B cell (primary cell): ENCODE measurements around the gene ZFP62. TPM values are rescaled to one million over a fixed set of nuclear protein-coding genes. Genes with fewer than 3 reads are reported as not detected.

ENCODE experiments used
- ATAC-seq: fragments of 200-7000 bp; cut with Tn5 transposase; one replicate; pipeline ENCODE4 v1.10.0; 2021; ENCODE audit warnings: low read depth, mild to moderate bottlenecking, moderate number of reproducible peaks, moderate library complexity
- CTCF ChIA-PET: fragments of 350-600 bp; sonication (Branson Sonifier 250); formaldehyde crosslinking; loops from one replicate; lab custom pipeline; 2021; ENCODE audit warnings: antibody characterized with exemption, inconsistent platforms; lab: Charles Lee
- POLR2A ChIA-PET: fragments of 350-600 bp; sonication (Branson Sonifier 250); formaldehyde crosslinking; loops from one replicate; lab custom pipeline; 2021; ENCODE audit warnings: antibody characterized with exemption; lab: Charles Lee
- DNase-seq: peaks from one replicate; pipeline ENCODE4 v3.0.0; 2013
- H2AFZ ChIP-seq: 2 replicates; pipeline ENCODE4 v1.6.1; 2012; ENCODE audit warnings: mild to moderate bottlenecking, low read depth, low read length; ENCODE audit not compliant: insufficient read depth, poor library complexity, severe bottlenecking
- H3K27ac ChIP-seq, 2 donors: 1 replicate in 1 of 2; 2 replicates in 1 of 2; pipeline ENCODE4 v1.5.1; 2012 to 2013; ENCODE audit warnings: low read length in 2 of 2, mild to moderate bottlenecking in 2 of 2, moderate library complexity in 1 of 2
- H3K27me3 ChIP-seq, 4 experiments: fragments of 200-600 bp in 1 of 4; sonication (generic) in 1 of 4; replicated peaks in 1 of 4; 1 replicate in 2 of 4; 2 replicates in 2 of 4; pipeline versions ENCODE4 v1.6.1 to v1.7.0; 2013 to 2016; ENCODE audit warnings: low read length in 3 of 4, mild to moderate bottlenecking in 2 of 4, mixed read lengths in 1 of 4, moderate library complexity in 1 of 4; ENCODE audit not compliant: insufficient read depth in 4 of 4, control insufficient read depth in 3 of 4; ENCODE audit errors: control extremely low read depth in 1 of 4
- H3K36me3 ChIP-seq, 2 experiments: replicated peaks in 1 of 2; 1 replicate in 1 of 2; 2 replicates in 1 of 2; pipeline versions ENCODE4 v1.6.1 to v1.7.1; 2013; ENCODE audit warnings: low read length in 1 of 2; ENCODE audit not compliant: insufficient read depth in 2 of 2, control insufficient read depth in 1 of 2; ENCODE audit errors: control extremely low read depth in 1 of 2, extremely low read depth in 1 of 2
- H3K4me1 ChIP-seq, 2 donors: fragments of 200-600 bp in 1 of 2; sonication (generic) in 1 of 2; 1 replicate in 1 of 2; 2 replicates in 1 of 2; pipeline versions ENCODE4 v1.5.1 to v1.6.1; 2013 to 2017; ENCODE audit warnings: low read length in 2 of 2; ENCODE audit not compliant: control insufficient read depth in 2 of 2, insufficient read depth in 2 of 2
- H3K4me2 ChIP-seq: replicated peaks from 2 replicates; pipeline ENCODE3; 2012; ENCODE audit warnings: mild to moderate bottlenecking, low read depth, low read length; ENCODE audit not compliant: poor library complexity, severe bottlenecking
- H3K4me3 ChIP-seq, 5 experiments: fragments of 200-600 bp in 1 of 5; sonication (generic) in 1 of 5; 1 replicate in 3 of 5; 2 replicates in 2 of 5; pipeline versions ENCODE4 v1.5.1 to v1.7.0; 2011 to 2016; ENCODE audit warnings: low read length in 4 of 5, mild to moderate bottlenecking in 4 of 5, low read depth in 2 of 5, control low read depth in 1 of 5, moderate library complexity in 1 of 5; ENCODE audit not compliant: insufficient read depth in 1 of 5; ENCODE audit errors: control extremely low read depth in 1 of 5, extremely low read depth in 1 of 5
- H3K79me2 ChIP-seq: fragments of 200-600 bp; sonication (generic); one replicate; pipeline ENCODE4 v1.6.0; 2016; ENCODE audit warnings: low read length; ENCODE audit not compliant: control insufficient read depth, insufficient read depth
- H3K9ac ChIP-seq: fragments of 200-600 bp; sonication (generic); 2 replicates; pipeline ENCODE4 v1.6.1; 2017; ENCODE audit warnings: mild to moderate bottlenecking, low read length, moderate library complexity
- H3K9me3 ChIP-seq, 3 donors: one replicate each; pipeline versions ENCODE4 v1.6.1 to v1.7.1; 2013; ENCODE audit warnings: low read length in 2 of 3; ENCODE audit not compliant: control insufficient read depth in 2 of 3, insufficient read depth in 1 of 3; ENCODE audit errors: control extremely low read depth in 1 of 3
- H4K20me1 ChIP-seq: 2 replicates; pipeline ENCODE4 v1.6.0; 2012; ENCODE audit warnings: mild to moderate bottlenecking, low read length; ENCODE audit not compliant: insufficient read depth, control insufficient read depth, poor library complexity, severe bottlenecking
- H3K27ac Mint-ChIP-seq: one replicate; pipeline ENCODE4 v1.8.0; 2021; ENCODE audit warnings: mixed read lengths
- H3K27me3 Mint-ChIP-seq: one replicate; pipeline ENCODE4 v1.8.0; 2021; ENCODE audit warnings: mixed read lengths
- H3K4me1 Mint-ChIP-seq: one replicate; pipeline ENCODE4 v1.8.0; 2021; ENCODE audit warnings: mixed read lengths
- H3K4me3 Mint-ChIP-seq: one replicate; pipeline ENCODE4 v1.8.0; 2021; ENCODE audit warnings: mixed read lengths
- H3K9me3 Mint-ChIP-seq: one replicate; pipeline ENCODE4 v1.8.0; 2022; ENCODE audit warnings: mixed read lengths; ENCODE audit not compliant: insufficient read depth
- EZH2 ChIP-seq: IDR thresholded peaks from 2 replicates; pipeline ENCODE4 v1.6.1; 2012; ENCODE audit warnings: borderline replicate concordance, low read depth, mild to moderate bottlenecking, moderate library complexity, low read length; ENCODE audit not compliant: insufficient read depth, poor library complexity, severe bottlenecking
- WGBS: methylation state at CpG from one replicate; pipeline ENCODE4 v1.1.5; 2013; ENCODE audit warnings: missing lambda C conversion rate; ENCODE audit not compliant: insufficient coverage; 5-methylcytosine and 5-hydroxymethylcytosine counted together
- intact Hi-C: fragments of 100-400 bp; cut with micrococcal nuclease; formaldehyde crosslinking; loops from one replicate; pipeline ENCODE4 v1.10.0; 2022
- polyA plus RNA-seq: library from polyadenylated mRNA; depleted of rRNA; stranded (reverse); fragments of >200 nt; gene quantifications from 2 replicates; pipeline ENCODE4 v1.2.3, GENCODE V29; 2012
- total RNA-seq, 2 donors: library from RNA; stranded (reverse); fragments of 120-200 nt in 1 of 2; gene quantifications; 1 replicate in 1 of 2; 2 replicates in 1 of 2; pipeline versions ENCODE4 v1.2.3 to v1.2.4, GENCODE V29; 2013 to 2022
- TF ChIP-seq, protein P1 (sequence below): fragments of 200-600 bp; IDR thresholded peaks from one replicate; pipeline ENCODE4 v1.8.0; 2022; ENCODE audit warnings: antibody characterized with exemption, mild to moderate bottlenecking

The ZFP62 gene
- total and polyA plus RNA-seq, 2 donors (not counting 1 experiment from before 2014, with no cell fraction given), result 19.1 to 61.8 TPM

DNA sequence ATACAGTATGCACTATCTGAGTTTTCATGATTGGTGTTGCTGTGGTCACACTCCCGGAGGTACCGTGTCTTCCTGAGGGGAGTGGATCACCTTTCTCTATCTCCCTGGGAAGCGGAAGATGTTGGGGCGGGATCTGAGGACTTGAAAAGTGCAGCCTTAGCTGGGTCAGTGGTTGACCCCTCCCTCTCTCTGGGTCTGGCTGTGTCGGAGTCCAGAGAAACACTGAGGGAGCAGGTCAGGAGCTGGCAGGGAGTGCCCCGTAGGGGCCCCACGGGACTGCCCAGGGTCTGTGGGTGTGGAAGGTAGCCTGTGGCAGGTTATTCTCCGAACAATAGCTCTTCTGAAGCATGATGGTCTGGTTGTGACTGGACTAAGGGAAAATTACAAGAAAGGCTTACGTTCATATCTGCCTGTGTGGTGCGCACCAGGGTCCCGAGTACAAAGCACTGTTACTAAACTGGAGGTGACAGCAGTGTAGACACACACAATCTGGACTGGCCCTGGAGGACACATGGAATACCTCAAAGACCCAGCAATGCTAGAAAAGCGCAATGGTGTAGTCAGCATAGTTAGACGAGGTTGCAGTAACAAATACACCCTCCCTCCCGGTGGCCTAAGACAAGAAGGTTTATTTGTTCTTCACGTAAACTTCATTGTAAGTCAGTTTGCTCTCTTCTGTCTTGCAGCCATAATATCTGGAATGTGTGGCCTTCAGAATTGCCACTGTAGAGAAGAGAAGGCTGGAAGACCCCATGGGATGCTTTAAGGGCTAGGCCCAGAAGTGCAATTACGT, 9.4 kb upstream of the ZFP62 start:
- DNase-seq (no peak), ATAC-seq (no peak)
- Histone ChIP-seq H2AFZ (no peak overlapping the region), H3K9ac (no peak overlapping the region), H3K9me3 (no peaks in the 10 kb centered on the region), H3K4me2 (no peak overlapping the region), H3K27me3 (no peaks in the 10 kb centered on the region), H3K4me1 (no peaks in the 10 kb centered on the region), H4K20me1 (no peaks in the 10 kb centered on the region), H3K79me2 (no peaks in the 10 kb centered on the region), H3K4me3 (no peak overlapping the region), H3K27ac (no peak overlapping the region), H3K36me3 (no peaks in the 10 kb centered on the region)
- 75% methylated on average over 11 of the region's 16 CpGs for WGBS
- Mint-ChIP-seq H3K27ac (no peak overlapping the region), H3K9me3 (no peaks in the 10 kb centered on the region), H3K4me3 (no peak overlapping the region), H3K27me3 (peaks cover 22% of the 10 kb centered on the region), H3K4me1 (peaks cover 5% of the 10 kb centered on the region)
- TF ChIP-seq EZH2, result no peak
- TF ChIP-seq, protein P1, sequence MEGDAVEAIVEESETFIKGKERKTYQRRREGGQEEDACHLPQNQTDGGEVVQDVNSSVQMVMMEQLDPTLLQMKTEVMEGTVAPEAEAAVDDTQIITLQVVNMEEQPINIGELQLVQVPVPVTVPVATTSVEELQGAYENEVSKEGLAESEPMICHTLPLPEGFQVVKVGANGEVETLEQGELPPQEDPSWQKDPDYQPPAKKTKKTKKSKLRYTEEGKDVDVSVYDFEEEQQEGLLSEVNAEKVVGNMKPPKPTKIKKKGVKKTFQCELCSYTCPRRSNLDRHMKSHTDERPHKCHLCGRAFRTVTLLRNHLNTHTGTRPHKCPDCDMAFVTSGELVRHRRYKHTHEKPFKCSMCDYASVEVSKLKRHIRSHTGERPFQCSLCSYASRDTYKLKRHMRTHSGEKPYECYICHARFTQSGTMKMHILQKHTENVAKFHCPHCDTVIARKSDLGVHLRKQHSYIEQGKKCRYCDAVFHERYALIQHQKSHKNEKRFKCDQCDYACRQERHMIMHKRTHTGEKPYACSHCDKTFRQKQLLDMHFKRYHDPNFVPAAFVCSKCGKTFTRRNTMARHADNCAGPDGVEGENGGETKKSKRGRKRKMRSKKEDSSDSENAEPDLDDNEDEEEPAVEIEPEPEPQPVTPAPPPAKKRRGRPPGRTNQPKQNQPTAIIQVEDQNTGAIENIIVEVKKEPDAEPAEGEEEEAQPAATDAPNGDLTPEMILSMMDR, result no peak
- intact Hi-C loops, result no loop called here
- POLR2A ChIA-PET, result no interaction called here
- CTCF ChIA-PET, result interaction anchor here (0.6 to 3.5 kb wide), 4 partner anchors 75 to 220 kb away, joined by 3 to 26 read pairs (median 6); no protein-coding TSS in a partner anchor

DNA sequence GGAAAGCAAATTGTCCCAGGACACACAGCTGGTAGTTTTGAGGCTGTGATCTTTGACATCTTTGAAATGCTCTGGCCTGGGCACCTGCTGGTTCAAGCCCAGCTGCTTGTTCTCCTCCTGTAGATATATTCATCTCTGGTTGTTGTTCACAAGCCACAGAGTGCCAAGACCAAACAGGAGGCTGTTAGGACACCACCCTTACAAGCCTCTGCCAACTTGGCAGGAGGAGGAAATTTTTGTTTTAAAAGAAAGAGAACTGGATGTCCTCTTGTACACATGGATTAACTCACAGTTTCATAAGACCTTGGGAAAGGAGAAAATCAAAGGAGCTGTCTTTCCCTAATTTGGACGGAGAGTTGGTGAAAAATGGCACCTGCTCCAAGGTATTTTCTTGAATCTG, 8.5 kb upstream of the ZFP62 start:
- DNase-seq (no peak), ATAC-seq (no peak)
- Mint-ChIP-seq H3K9me3 (no peaks in the 10 kb centered on the region), H3K27me3 (peaks cover 22% of the 10 kb centered on the region), H3K4me3 (no peak overlapping the region), H3K4me1 (peaks cover 5% of the 10 kb centered on the region), H3K27ac (no peak overlapping the region)
- Histone ChIP-seq H3K36me3 (no peaks in the 10 kb centered on the region), H3K9me3 (no peaks in the 10 kb centered on the region), H3K9ac (no peak overlapping the region), H3K4me2 (no peak overlapping the region), H4K20me1 (no peaks in the 10 kb centered on the region), H3K27ac (no peak overlapping the region), H3K4me1 (no peaks in the 10 kb centered on the region), H3K79me2 (no peaks in the 10 kb centered on the region), H3K27me3 (no peaks in the 10 kb centered on the region), H3K4me3 (no peak overlapping the region), H2AFZ (no peak overlapping the region)
- no CpG with 5 or more reads among the region's 1 CpG for WGBS
- TF ChIP-seq, protein P1, result no peak
- no peak for TF ChIP-seq EZH2
- CTCF ChIA-PET, result interaction anchor here (0.6 to 3.5 kb wide), 18 partner anchors 33 to 322 kb away, joined by 3 to 26 read pairs (median 5); no protein-coding TSS in a partner anchor
- POLR2A ChIA-PET, result no interaction called here
- intact Hi-C loops, result loop anchor here (2.0 to 10.0 kb wide), 3 partner anchors 85 to 215 kb away; no protein-coding TSS in a partner anchor
